ENCODE results near the gene MVB12B. TPM values are rescaled to one million over a fixed set of nuclear protein-coding genes. Genes with fewer than 3 reads are reported as not detected.

The MVB12B gene
- total and polyA plus RNA-seq, 2 of the 13 experiments (the other 11 are each of a cell fraction or from before 2014, with no cell fraction given), result 12.1 to 30.1 TPM

- no peak for TF ChIP-seq THRA (CRISPR knock-in tag; IDR thresholded peaks at IDR 0.05; ENCODE audit: borderline replicate concordance)
- TF ChIP-seq MLLT10 (CRISPR knock-in tag; IDR thresholded peaks at IDR 0.05), result no peak
- no peak for TF ChIP-seq DMTF1 (CRISPR knock-in tag; IDR thresholded peaks at IDR 0.05)
- no peak for TF ChIP-seq SRSF1 (optimal IDR thresholded peaks at IDR 0.05; ENCODE audit: low read depth, low read length)
- TF ChIP-seq ZNF160 (CRISPR knock-in tag; IDR thresholded peaks at IDR 0.05), result no peak
- no peak for TF ChIP-seq E2F5 (CRISPR knock-in tag; conservative IDR thresholded peaks at IDR 0.05)
- no peak for TF ChIP-seq TCF7L2 (IDR thresholded peaks at IDR 0.05; ENCODE audit: low read depth, low read length)
- no peak for TF ChIP-seq SP140L (CRISPR knock-in tag; IDR thresholded peaks at IDR 0.05; ENCODE audit: borderline replicate concordance)
- no peak for TF ChIP-seq GLI4 (CRISPR knock-in tag; IDR thresholded peaks at IDR 0.05; ENCODE audit: borderline replicate concordance)
Observed at GRCh38 chr9:126428534-126429175, 102.0 kb downstream of the MVB12B start (continued).
